HUES6 (cell line): ENCODE measurements around the gene MEN1.

Experiments used
- H3K27ac ChIP-seq: 2 replicates; pipeline ENCODE4 v1.7.0; 2013; ENCODE audit warnings: low read depth, mild to moderate bottlenecking, low read length, inconsistent platforms
- H3K27me3 ChIP-seq: 2 replicates; pipeline ENCODE4 v1.6.1; 2013; ENCODE audit warnings: low read length; ENCODE audit not compliant: control insufficient read depth, insufficient read depth
- H3K36me3 ChIP-seq: 2 replicates; pipeline ENCODE4 v1.6.1; 2013; ENCODE audit warnings: low read length; ENCODE audit not compliant: control insufficient read depth, insufficient read depth
- H3K4me1 ChIP-seq: 2 replicates; pipeline ENCODE4 v1.6.1; 2013; ENCODE audit warnings: low read length; ENCODE audit not compliant: control insufficient read depth, insufficient read depth
- H3K4me3 ChIP-seq: 2 replicates; pipeline ENCODE4 v1.5.1; 2013; ENCODE audit warnings: low read depth, low read length
- H3K9ac ChIP-seq: one replicate; pipeline ENCODE4 v1.6.1; 2013; ENCODE audit warnings: mild to moderate bottlenecking, low read length
- H3K9me3 ChIP-seq: 2 replicates; pipeline ENCODE4 v1.6.1; 2013; ENCODE audit warnings: low read depth, low read length; ENCODE audit not compliant: control insufficient read depth, insufficient read depth

MEN1 gene

GRCh38 chr11:64804346-64805210 lies 5.8 kb downstream of the MEN1 start:
- H3K4me3 ChIP-seq, result peak overlapping the region; percentile 83
- H3K27me3 ChIP-seq, result no peaks in the 10 kb centered on the region
- no peak overlapping the region for H3K9ac ChIP-seq
- H3K27ac ChIP-seq, result no peak overlapping the region
- H3K9me3 ChIP-seq, result no peaks in the 10 kb centered on the region
- H3K36me3 ChIP-seq, result peaks cover 45% of the 10 kb centered on the region
- H3K4me1 ChIP-seq, result peaks cover 11% of the 10 kb centered on the region

DNA sequence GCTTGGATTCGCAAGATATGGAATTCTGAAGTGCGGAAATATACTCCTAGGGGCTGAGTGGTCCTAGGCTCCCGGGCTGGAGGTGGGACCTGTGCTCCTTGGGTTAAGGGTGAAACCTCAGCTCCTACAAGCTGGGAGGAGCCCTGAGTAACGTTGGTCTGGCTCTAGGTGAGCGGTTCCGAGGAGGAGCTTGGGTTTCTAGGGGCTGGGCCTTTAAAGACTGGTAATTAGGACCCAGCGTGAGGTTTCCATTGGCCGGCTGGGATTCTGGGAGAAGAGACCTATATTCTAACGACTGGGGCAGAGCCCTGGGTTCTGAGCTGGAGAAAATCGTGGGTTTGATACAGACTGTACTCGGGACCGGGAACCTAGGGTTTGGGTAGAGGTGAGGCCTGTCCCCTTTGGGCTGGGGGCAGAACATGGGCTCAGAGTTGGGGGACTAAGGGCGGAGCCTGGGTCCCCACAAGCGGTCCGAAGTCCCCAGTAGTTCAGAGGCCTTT lies 6.5 kb downstream of the MEN1 start:
- no peaks in the 10 kb centered on the region for H3K27me3 ChIP-seq
- H3K9ac ChIP-seq, result no peak overlapping the region
- H3K36me3 ChIP-seq, result peaks cover 52% of the 10 kb centered on the region
- H3K27ac ChIP-seq, result no peak overlapping the region; the same call in 1 of the 2 replicates
- H3K9me3 ChIP-seq, result no peaks in the 10 kb centered on the region
- H3K4me3 ChIP-seq, result peak overlapping the region; percentile 83
- H3K4me1 ChIP-seq, result peaks cover 6% of the 10 kb centered on the region; the same call in 1 of the 2 replicates

DNA sequence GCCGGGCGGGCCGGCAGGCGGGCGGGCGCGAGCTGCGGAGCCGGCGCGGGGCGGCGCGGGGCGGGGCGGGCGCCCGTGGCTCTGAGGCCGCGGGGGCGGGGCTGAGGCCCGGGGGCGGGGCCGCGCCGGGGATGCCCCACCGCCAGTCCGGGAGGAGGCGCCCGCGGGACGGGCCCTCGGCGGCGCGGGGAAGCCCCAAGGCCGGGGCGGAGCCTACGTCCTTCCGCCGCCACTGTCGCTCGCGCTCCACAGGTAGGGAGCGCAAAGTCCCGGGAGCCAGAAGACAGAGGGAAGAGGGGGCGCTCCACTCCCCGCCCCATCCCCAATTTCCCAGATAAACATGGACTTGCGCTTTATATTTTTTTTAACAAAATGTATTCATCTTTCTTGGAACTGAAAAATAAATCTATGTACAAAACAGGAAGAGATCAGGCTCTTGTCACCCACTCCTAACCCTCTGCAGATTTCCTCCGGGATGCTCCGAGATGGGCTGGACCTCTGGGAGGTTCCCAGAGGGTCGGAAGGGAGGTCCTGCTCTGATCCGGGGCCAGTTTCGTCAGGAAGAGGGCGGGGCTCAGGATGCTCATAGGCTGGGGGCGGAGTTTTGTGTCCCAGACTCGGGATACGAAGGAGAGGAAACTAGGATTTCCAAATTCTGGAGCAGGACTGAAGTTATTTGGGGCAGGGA lies 7.0 kb downstream of the MEN1 start, which contains the start of gene MAP4K2:
Gene MAP4K2, minus strand, starts transcription at position 57 of the 688 bp plus-strand sequence. CDS start 65 bp downstream, outside the sequence.
- no peak within 1 kb of the TSS; the same call in 1 of the 2 replicates for H3K27ac ChIP-seq
- H3K27me3 ChIP-seq, result no peaks in the 10 kb centered on the region
- H3K4me1 ChIP-seq, result peaks cover 6% of the 10 kb centered on the region; the same call in 1 of the 2 replicates
- peak within 1 kb of the TSS; percentile 83 for H3K4me3 ChIP-seq
- no peaks in the 10 kb centered on the region for H3K9me3 ChIP-seq
- peak within 1 kb of the TSS; percentile 62 for H3K9ac ChIP-seq
- peaks cover 53% of the 10 kb centered on the region for H3K36me3 ChIP-seq

DNA sequence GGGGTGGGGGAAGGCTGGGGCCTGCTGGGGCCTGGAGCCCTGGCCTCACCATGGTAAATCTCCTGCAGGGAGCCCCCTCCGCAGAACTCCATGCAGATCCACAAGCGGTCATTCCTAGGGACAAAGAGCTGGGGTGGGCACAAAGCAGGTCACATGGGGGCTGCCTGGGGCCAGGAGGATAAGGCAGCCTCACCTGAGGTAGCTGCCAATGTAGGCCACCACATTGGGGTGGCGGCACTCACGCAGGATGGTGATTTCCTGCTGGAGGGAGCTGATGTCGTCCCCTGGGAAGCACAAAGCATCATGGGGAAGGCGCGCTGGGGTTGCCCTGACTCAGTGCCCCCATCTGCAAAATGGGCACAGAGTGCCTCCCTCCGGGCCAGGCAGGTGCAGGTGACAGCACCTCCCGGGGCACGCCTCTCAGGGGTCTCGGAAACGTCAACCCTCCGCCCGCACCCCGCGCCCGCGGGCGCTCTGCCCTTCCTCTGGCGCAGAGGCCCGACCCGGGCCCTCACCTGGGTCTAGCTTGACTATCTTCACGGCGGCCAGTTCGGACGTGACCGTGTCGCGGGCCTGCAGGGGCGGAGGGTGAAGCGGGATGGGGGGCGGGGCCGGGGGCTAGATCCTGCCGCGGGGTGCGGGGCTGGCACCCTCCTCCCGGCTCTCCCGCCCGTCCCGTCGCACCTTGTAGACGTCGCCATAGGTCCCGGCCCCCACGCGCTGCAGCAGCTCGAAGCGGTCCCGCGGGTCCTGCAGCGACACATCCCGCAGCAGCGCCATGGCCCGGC lies 7.8 kb downstream of the MEN1 start:
- Histone ChIP-seq H3K9me3 (no peaks in the 10 kb centered on the region), H3K27ac (no peak overlapping the region), H3K4me1 (peaks cover 6% of the 10 kb centered on the region; the same call in 1 of the 2 replicates), H3K9ac (no peak overlapping the region), H3K4me3 (peak overlapping the region; percentile 67), H3K36me3 (peaks cover 46% of the 10 kb centered on the region), H3K27me3 (no peaks in the 10 kb centered on the region)

DNA sequence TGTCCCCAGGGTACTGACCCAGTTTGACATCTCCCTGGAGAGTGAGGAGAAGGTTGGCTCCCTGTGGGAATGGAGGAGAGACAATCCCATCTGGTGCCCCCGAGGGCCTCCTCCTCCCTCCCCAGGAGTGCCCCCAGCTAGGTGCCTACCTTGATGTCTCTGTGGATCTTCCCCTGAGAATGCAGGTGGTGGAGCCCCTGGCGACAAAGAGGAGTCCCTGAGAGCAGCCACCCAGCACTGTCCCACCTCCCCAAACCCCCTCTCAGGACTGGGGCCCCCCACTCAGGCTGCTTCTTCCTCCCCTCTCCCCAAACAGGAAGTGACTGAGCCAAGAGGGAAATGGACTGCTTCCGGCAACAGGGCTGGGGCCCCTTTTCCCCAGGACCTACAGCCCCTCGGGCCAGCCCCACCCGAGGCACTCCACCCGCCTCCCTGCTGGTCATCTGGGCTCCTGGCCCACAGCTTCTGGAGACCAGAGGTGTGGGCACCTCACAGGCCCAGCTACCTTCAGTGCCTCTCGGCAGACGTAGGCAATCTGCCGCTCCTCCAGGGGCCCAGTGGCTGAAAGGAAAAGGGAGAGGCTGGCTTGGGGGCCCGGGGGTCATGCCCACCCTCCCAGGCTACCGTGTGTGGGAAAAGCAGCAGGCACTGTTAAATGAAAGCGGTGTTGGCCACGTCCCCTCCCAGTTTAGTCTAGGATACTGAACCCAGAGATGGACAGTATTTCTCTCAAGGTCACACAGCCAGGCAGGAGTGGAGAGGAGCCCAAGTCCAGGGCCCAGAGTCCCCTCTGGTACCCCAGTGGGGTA lies 8.6 kb downstream of the MEN1 start:
- H3K36me3 ChIP-seq, result peaks cover 46% of the 10 kb centered on the region
- no peak overlapping the region for H3K4me3 ChIP-seq
- H3K9ac ChIP-seq, result peak overlapping the region; percentile 2
- H3K4me1 ChIP-seq, result peaks cover 6% of the 10 kb centered on the region; the same call in 1 of the 2 replicates
- H3K27ac ChIP-seq, result no peak overlapping the region
- H3K9me3 ChIP-seq, result no peaks in the 10 kb centered on the region
- no peaks in the 10 kb centered on the region for H3K27me3 ChIP-seq

DNA sequence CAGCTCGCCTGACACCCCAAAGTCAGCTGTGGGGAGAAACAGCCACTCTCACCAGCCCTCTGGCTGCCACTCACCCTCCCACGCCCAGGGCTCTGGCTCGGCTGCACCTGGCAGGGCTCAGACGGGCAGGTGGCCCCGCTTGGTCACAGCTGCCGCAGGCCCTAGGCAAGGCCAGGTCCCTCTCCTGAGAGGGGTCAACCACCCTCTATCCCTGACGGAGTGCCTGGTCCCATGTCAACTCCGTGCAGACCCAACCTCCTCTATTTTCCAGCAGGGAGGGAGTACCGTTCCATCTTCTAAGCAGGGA lies 9.2 kb downstream of the MEN1 start:
- H3K27ac ChIP-seq, result no peak overlapping the region
- H3K4me3 ChIP-seq, result no peak overlapping the region
- peaks cover 47% of the 10 kb centered on the region for H3K36me3 ChIP-seq
- peak overlapping the region; percentile 2 for H3K9ac ChIP-seq
- no peaks in the 10 kb centered on the region for H3K27me3 ChIP-seq
- no peaks in the 10 kb centered on the region for H3K9me3 ChIP-seq
- peaks cover 6% of the 10 kb centered on the region; the same call in 1 of the 2 replicates for H3K4me1 ChIP-seq

- Histone ChIP-seq H3K4me1 (peaks cover 6% of the 10 kb centered on the region; the same call in 1 of the 2 replicates), H3K27ac (no peak overlapping the region)
Observed at GRCh38 chr11:64800303-64801157, 9.8 kb downstream of the MEN1 start.

DNA sequence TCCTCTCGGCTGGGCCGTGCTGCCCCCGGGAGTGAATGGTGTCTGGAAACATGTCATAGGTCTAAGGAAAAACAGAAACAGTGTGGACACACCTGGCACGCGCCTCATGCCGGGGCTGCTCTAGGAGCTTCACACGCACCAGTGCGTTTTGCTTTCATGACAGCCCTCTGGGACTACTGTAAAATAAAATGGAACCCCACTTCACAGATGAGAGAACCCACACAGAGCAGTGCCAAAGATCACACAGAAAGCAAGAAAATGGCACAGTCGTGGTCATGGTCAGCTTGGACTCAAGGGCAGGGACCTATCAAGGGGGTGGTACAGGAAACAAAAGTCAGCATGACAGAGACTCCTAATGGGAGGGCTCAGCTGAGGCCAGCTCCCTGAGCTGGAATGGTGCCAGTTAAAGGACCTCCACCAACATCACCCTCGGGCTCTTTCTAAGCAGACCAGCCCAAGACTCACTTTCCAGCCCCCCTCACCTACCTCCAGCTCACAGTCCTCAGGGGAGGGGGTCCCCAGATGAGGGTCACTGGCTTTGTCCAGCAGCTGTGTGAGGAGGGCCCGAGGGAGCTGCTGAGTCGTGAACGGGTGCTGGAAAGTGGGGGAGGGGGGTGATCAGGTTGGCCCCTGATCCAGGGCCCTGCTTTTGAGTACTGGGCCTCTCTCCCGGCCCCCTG lies 10.6 kb downstream of the MEN1 start:
- no peak overlapping the region for H3K27ac ChIP-seq
- no peak overlapping the region for H3K4me3 ChIP-seq
- peaks cover 39% of the 10 kb centered on the region for H3K36me3 ChIP-seq
- peaks cover 6% of the 10 kb centered on the region; the same call in 1 of the 2 replicates for H3K4me1 ChIP-seq
- no peaks in the 10 kb centered on the region for H3K9me3 ChIP-seq
- H3K9ac ChIP-seq, result no peak overlapping the region
- no peaks in the 10 kb centered on the region for H3K27me3 ChIP-seq

More at GRCh38 chr11:64800303-64801157, 9.8 kb downstream of the MEN1 start:
- Histone ChIP-seq H3K4me3 (no peak overlapping the region), H3K27me3 (no peaks in the 10 kb centered on the region), H3K9me3 (no peaks in the 10 kb centered on the region), H3K9ac (no peak overlapping the region), H3K36me3 (peaks cover 46% of the 10 kb centered on the region)

DNA sequence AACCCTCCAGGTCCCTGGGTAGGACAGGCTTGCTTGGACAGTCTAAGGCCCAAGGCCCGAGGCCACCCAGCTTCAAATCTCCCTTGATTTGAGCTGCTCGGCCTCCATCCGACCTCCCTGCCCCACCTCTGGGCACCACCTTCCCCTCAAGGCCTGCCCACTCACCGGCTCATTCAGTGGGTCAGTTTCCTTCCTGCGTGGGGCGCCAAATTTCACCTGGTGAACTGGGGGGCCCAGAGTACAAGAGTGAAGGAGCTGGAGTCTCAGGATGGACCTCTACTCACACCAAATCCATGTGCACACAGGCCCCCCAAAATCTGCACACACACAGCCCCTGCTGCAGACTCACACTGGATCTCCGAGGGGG lies 11.1 kb downstream of the MEN1 start:
- Histone ChIP-seq H3K9ac (no peak overlapping the region), H3K27ac (no peak overlapping the region)

More for the DNA sequence above, 11.1 kb downstream of the MEN1 start:
- no peaks in the 10 kb centered on the region for H3K9me3 ChIP-seq
- peaks cover 37% of the 10 kb centered on the region for H3K36me3 ChIP-seq
- no peaks in the 10 kb centered on the region for H3K27me3 ChIP-seq
- H3K4me1 ChIP-seq, result peaks cover 5% of the 10 kb centered on the region; the same call in 1 of the 2 replicates
- no peak overlapping the region for H3K4me3 ChIP-seq
